ENCODE data around the gene BRWD1. TPM values are rescaled to one million over a fixed set of nuclear protein-coding genes. Genes with fewer than 3 reads are reported as not detected.

The BRWD1 gene
- total and polyA plus RNA-seq, 2 donors from 2014 or later = 9.1 to 43.9 TPM

GRCh38 chr21:39281853-39282252, 31.6 kb downstream of the BRWD1 start:
- FAIRE-seq (no peak), DNase-seq (no peak)
- no peaks in the 10 kb centered on the region for H3K4me1 ChIP-seq (ENCODE audit: control insufficient read depth in 2 of 3, insufficient read depth in 2 of 3, low read depth in 1 of 3, low read length in 3 of 3)
- intact Hi-C loops (cut with DNase I) = no loop called here
- TF ChIP-seq CTCF (IDR thresholded peaks at IDR 0.05; ENCODE audit: borderline replicate concordance, extremely low read depth, insufficient read depth) = no peak
- no peak overlapping the region for H3K27ac ChIP-seq (ENCODE audit: low read depth in 2 of 2, low read length in 2 of 2)
- H3K4me3 ChIP-seq (ENCODE audit: low read length in 3 of 3) = no peak overlapping the region
- H3K36me3 ChIP-seq (ENCODE audit: control insufficient read depth in 2 of 3, insufficient read depth in 3 of 3, low read length in 3 of 3) = peaks cover 3 to 11% (median 6%) of the 10 kb centered on the region in 3 donors
- H3K27me3 ChIP-seq (ENCODE audit: control insufficient read depth, insufficient read depth, low read length) = no peaks in the 10 kb centered on the region
- no peaks in the 10 kb centered on the region for H3K9me3 ChIP-seq (ENCODE audit: control insufficient read depth in 2 of 3, insufficient read depth in 1 of 3, low read length in 3 of 3)
- no peak overlapping the region for H3K9ac ChIP-seq (ENCODE audit: low read length in 3 of 3)

GRCh38 chr21:39281207-39281606, 32.2 kb downstream of the BRWD1 start:
- intact Hi-C loops (cut with DNase I) = no loop called here
- no peaks in the 10 kb centered on the region for H3K27me3 ChIP-seq (ENCODE audit: control insufficient read depth, insufficient read depth, low read length)
- TF ChIP-seq CTCF (IDR thresholded peaks at IDR 0.05; ENCODE audit: borderline replicate concordance, extremely low read depth, insufficient read depth) = no peak
- H3K9me3 ChIP-seq (ENCODE audit: control insufficient read depth in 2 of 3, insufficient read depth in 1 of 3, low read length in 3 of 3) = no peaks in the 10 kb centered on the region
- DNase-seq = no peak
- peaks cover 3 to 11% (median 6%) of the 10 kb centered on the region in 3 donors for H3K36me3 ChIP-seq (ENCODE audit: control insufficient read depth in 2 of 3, insufficient read depth in 3 of 3, low read length in 3 of 3)
- H3K9ac ChIP-seq (ENCODE audit: low read length in 3 of 3) = no peak overlapping the region
- no peaks in the 10 kb centered on the region for H3K4me1 ChIP-seq (ENCODE audit: control insufficient read depth in 2 of 3, insufficient read depth in 2 of 3, low read depth in 1 of 3, low read length in 3 of 3)
- no peak overlapping the region for H3K27ac ChIP-seq (ENCODE audit: low read depth in 2 of 2, low read length in 2 of 2)
- H3K4me3 ChIP-seq (ENCODE audit: low read length in 3 of 3) = no peak overlapping the region
- FAIRE-seq = no peak

- Histone ChIP-seq H3K27me3 (ENCODE audit: control insufficient read depth, insufficient read depth, low read length) (no peaks in the 10 kb centered on the region), H3K4me3 (ENCODE audit: low read length in 3 of 3) (no peak overlapping the region), H3K9ac (ENCODE audit: low read length in 3 of 3) (no peak overlapping the region), H3K27ac (ENCODE audit: low read depth in 2 of 2, low read length in 2 of 2) (no peak overlapping the region), H3K4me1 (ENCODE audit: control insufficient read depth in 2 of 3, insufficient read depth in 2 of 3, low read depth in 1 of 3, low read length in 3 of 3) (no peaks in the 10 kb centered on the region), H3K9me3 (ENCODE audit: control insufficient read depth in 2 of 3, insufficient read depth in 1 of 3, low read length in 3 of 3) (no peaks in the 10 kb centered on the region), H3K36me3 (ENCODE audit: control insufficient read depth in 2 of 3, insufficient read depth in 3 of 3, low read length in 3 of 3) (peaks cover 4 to 24% (median 21%) of the 10 kb centered on the region in 3 donors)
- intact Hi-C loops (cut with DNase I) = no loop called here
- no peak for TF ChIP-seq CTCF (IDR thresholded peaks at IDR 0.05; ENCODE audit: borderline replicate concordance, extremely low read depth, insufficient read depth)
- DNase-seq = no peak
- no peak for FAIRE-seq
These were observed 43.8 kb downstream of the BRWD1 start for GRCh38 chr21:39269620-39270019.

GRCh38 chr21:39265603-39266002, 47.8 kb downstream of the BRWD1 start:
- no peak overlapping the region for H3K27ac ChIP-seq (ENCODE audit: low read depth in 2 of 2, low read length in 2 of 2)
- H3K9ac ChIP-seq (ENCODE audit: low read length in 3 of 3) = no peak overlapping the region
- intact Hi-C loops (cut with DNase I) = no loop called here
- H3K4me3 ChIP-seq (ENCODE audit: low read length in 3 of 3) = no peak overlapping the region
- TF ChIP-seq CTCF (IDR thresholded peaks at IDR 0.05; ENCODE audit: borderline replicate concordance, extremely low read depth, insufficient read depth) = no peak
- peaks cover 8 to 28% (median 20%) of the 10 kb centered on the region in 3 donors for H3K36me3 ChIP-seq (ENCODE audit: control insufficient read depth in 2 of 3, insufficient read depth in 3 of 3, low read length in 3 of 3)
- H3K9me3 ChIP-seq (ENCODE audit: control insufficient read depth in 2 of 3, insufficient read depth in 1 of 3, low read length in 3 of 3) = no peaks in the 10 kb centered on the region
- FAIRE-seq (no peak), DNase-seq (no peak)
- H3K4me1 ChIP-seq (ENCODE audit: control insufficient read depth in 2 of 3, insufficient read depth in 2 of 3, low read depth in 1 of 3, low read length in 3 of 3) = no peaks in the 10 kb centered on the region
- no peaks in the 10 kb centered on the region for H3K27me3 ChIP-seq (ENCODE audit: control insufficient read depth, insufficient read depth, low read length)
